Measurements from ENCODE around the gene CEP70. TPM values are rescaled to one million over a fixed set of nuclear protein-coding genes. Genes with fewer than 3 reads are reported as not detected.

Gene CEP70
- total and polyA plus RNA-seq, 8 donors = 13.6 to 44.0 (median 22.8) TPM

DNA sequence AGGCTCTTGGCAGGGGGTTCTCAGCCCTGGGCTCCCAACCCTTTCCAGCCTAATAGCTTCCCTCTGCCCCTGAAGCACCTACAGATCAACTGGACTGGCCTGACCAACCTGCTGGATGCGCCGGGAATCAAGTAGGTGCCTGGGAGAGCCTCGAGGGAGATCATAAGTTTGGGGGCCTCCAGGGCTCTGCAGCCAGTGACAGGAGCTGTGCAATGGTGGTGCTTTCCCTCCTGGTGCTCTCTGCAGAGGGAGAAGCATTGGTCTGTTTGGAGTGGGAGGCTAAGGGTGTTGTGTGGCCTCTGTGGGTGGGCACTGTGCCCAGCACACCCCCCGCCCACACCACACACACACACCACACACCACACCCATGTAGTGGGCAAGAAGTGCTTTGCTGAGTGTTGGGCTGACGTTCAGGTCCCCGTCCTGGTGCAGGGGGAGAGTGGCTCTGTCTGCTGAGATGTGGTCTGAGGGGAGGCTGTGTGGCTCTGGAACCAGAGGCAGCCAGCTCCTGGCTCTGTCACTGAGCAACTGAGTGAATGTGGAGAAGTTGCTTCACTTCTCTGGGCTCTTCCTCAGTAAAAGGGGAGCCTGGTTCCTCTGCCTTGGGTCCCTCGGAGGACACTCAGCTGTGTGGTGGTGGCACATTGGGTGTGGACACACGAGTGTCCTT lies 133.4 kb downstream of the CEP70 start:
- Histone ChIP-seq H3K4me1 (no peaks in the 10 kb centered on the region), H3K27me3 (no peaks in the 10 kb centered on the region), H3K27ac (no peak overlapping the region), H3K9me3 (no peaks in the 10 kb centered on the region), H3K4me3 (no peak overlapping the region), H3K36me3 (no peaks in the 10 kb centered on the region)
- WGBS, 2 donors = 80 to 84% methylated on average over 8 of the region's 8 CpGs
- ATAC-seq = no peak
- TF ChIP-seq, protein P1, sequence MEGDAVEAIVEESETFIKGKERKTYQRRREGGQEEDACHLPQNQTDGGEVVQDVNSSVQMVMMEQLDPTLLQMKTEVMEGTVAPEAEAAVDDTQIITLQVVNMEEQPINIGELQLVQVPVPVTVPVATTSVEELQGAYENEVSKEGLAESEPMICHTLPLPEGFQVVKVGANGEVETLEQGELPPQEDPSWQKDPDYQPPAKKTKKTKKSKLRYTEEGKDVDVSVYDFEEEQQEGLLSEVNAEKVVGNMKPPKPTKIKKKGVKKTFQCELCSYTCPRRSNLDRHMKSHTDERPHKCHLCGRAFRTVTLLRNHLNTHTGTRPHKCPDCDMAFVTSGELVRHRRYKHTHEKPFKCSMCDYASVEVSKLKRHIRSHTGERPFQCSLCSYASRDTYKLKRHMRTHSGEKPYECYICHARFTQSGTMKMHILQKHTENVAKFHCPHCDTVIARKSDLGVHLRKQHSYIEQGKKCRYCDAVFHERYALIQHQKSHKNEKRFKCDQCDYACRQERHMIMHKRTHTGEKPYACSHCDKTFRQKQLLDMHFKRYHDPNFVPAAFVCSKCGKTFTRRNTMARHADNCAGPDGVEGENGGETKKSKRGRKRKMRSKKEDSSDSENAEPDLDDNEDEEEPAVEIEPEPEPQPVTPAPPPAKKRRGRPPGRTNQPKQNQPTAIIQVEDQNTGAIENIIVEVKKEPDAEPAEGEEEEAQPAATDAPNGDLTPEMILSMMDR (IDR thresholded peaks at IDR 0.05) = no peak
- no peak for DNase-seq
- no peak for FAIRE-seq
- intact Hi-C loops (cut with DNase I) = loop anchor here in 1 of 3 donors (10.0 kb wide), 1 partner anchor 464 kb away; no protein-coding TSS in a partner anchor

DNA sequence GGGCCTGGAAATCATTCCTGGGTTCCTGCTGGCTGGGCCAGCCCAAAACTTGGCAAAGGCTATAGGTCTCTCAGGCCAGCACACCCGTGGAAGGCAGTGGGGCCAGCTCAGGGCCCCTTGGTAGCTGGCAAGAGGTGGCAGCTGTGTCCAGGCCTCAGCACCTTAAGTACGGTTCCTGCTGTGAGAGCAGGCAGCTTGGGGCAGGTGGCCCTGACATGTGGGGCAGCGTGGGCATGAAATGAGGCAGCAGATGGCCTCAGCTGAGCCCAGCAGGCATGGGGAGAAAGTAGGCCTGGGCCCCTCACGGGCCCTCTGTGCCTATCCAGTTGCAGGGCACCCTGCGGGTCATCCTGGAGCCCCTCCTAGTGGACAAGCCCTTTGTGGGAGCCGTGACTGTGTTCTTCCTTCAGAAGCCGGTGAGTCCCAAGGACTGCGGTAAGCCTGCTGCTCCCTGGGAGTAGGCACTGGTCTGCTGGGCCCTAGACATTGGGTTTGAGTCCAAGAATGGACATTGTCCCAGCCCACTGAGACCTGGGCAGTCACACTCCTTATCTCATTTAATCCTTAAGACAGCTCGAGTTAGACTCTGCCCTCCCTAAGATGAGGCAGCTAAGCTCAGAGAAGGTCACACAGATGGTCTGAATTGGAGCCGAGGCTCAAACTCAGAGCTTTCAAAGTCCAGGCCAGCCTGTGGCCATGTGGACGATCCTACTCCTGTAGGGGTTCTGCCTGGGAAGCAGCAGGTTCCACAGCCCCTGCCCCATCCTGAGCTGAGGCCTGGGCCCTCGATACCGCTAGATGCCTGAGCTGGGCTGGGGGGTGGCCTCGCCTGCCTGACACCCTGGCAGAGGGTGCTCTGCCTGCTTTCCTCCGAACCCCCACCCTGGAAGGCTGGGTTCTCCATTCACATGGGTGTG lies 134.2 kb downstream of the CEP70 start:
- 82 to 83% methylated on average over 15 of the region's 15 CpGs for WGBS, 2 donors
- H3K4me3 ChIP-seq = no peak overlapping the region
- TF ChIP-seq, protein P1 (IDR thresholded peaks at IDR 0.05) = no peak
- ATAC-seq (no peak), DNase-seq (no peak), FAIRE-seq (no peak)
- intact Hi-C loops (cut with DNase I) = loop anchor here in 1 of 3 donors (10.0 kb wide), 1 partner anchor 465 kb away; no protein-coding TSS in a partner anchor
- H3K27me3 ChIP-seq = no peaks in the 10 kb centered on the region
- no peaks in the 10 kb centered on the region for H3K36me3 ChIP-seq
- H3K27ac ChIP-seq = no peak overlapping the region
- no peaks in the 10 kb centered on the region for H3K9me3 ChIP-seq
- no peaks in the 10 kb centered on the region for H3K4me1 ChIP-seq

DNA sequence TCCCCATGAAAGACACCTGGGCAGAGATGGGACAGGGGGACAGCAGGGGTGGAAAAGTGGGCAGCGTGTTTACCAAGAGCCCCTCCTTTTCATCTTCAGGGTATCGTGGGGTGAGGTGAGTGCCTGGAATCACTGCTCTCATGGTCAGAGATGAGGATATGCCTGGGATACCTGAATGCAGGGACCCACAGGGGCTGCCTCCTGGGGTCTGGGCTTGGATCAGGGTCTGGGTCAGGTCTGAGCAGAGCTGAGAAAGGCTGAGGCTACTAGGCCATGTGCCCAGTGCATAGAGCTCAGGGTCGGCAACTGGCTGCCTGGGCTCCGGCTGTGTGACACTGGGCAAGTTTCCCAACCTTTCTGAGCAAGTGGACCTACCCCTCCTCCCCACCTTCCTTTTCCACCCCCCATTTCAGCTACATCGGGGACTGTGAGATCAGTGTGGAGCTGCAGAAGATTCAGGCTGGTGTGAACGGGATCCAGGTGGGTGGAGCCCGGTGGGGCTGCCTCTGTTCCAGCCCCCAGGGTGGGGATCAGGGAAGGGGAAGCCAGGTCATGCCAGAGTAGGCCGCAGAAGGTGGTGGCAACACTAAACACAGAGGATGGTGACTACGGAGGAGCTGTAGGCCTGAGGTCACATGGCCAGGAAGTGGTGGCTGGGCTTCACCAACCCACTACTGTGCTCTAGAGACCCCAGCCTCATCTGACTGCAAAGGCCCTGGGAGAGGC lies 135.1 kb downstream of the CEP70 start:
- 84 to 87% methylated on average over 9 of the region's 9 CpGs for WGBS, 2 donors
- no peak overlapping the region for H3K4me3 ChIP-seq
- H3K4me1 ChIP-seq = no peaks in the 10 kb centered on the region
- intact Hi-C loops (cut with DNase I) = no loop called here
- TF ChIP-seq, protein P1 (IDR thresholded peaks at IDR 0.05) = no peak
- ATAC-seq = no peak
- H3K27ac ChIP-seq = no peak overlapping the region
- no peaks in the 10 kb centered on the region for H3K36me3 ChIP-seq
- no peak for FAIRE-seq
- H3K9me3 ChIP-seq = no peaks in the 10 kb centered on the region
- H3K27me3 ChIP-seq = no peaks in the 10 kb centered on the region
- DNase-seq = no peak

DNA sequence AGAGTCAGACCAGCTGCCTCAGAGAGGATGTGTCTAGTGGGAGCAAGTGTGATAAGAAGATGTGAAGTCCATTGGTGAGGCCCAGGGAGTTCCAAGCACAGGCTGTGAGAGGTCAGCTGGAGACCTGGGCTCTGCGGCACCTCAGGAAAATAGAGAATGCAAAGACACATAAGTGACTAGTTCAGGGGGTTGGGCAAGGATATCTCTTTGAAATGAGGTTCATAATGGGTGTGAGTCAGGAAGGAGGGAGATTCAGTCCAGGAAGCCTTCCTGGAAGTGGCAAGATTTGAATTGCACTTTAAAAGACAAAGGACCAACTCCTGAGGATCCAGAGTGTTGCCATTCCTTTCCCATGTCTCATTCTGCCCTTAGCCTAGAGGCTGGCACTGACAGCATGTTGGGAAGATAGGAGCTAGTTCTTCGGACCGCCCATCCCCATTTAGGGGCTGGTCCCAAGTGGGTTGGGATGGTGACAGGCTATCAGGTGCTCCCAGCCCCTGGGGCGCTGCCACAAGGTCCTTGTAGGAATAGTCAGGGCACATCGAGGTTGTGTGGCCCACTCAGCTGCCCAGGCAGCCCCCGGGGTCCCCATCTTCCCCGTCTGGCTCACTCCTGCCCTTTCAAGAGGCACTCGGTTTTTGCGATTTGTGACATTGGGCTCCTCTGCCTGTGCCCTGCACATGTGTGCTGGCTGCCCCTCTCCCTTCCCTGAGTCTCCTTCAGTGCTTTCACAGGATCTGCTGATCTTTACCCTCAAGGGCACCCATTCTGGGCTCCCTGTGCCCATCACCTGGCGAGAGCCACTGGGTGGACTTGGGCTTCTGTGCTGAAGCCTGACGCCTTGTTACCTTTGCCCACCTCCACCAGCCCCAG lies 136.0 kb downstream of the CEP70 start:
- Histone ChIP-seq H3K36me3 (no peaks in the 10 kb centered on the region), H3K9me3 (no peaks in the 10 kb centered on the region), H3K4me3 (no peak overlapping the region), H3K27ac (no peak overlapping the region), H3K4me1 (no peaks in the 10 kb centered on the region), H3K27me3 (no peaks in the 10 kb centered on the region)
- intact Hi-C loops (cut with DNase I) = no loop called here
- ATAC-seq (no peak), DNase-seq (no peak), FAIRE-seq (no peak)
- WGBS, 2 donors = 84 to 89% methylated on average over 11 of the region's 11 CpGs
- TF ChIP-seq, protein P1 (IDR thresholded peaks at IDR 0.05) = no peak

Measured in pancreas (tissue), 10 donors.